Adrenal gland (tissue), 12 donors: ENCODE results near the gene SERPINF2. TPM values are rescaled to one million over a fixed set of nuclear protein-coding genes. Genes with fewer than 3 reads are reported as not detected.

Source experiments
- DNase-seq, 7 donors: peaks; one replicate each; pipeline ENCODE4 v3.0.0-alpha.2; 2019 to 2020
- H3K27ac ChIP-seq, 5 donors: fragments of 200-600 bp; sonication (generic) in 4 of 5; 1 replicate in 3 of 5; 2 replicates in 2 of 5; pipeline versions ENCODE4 v1.5.1 to v1.8.0; 2016 to 2020; ENCODE audit warnings: mild to moderate bottlenecking in 1 of 5
- H3K27me3 ChIP-seq: fragments of 200-600 bp; 2 replicates; pipeline ENCODE4 v1.8.0; 2021
- H3K36me3 ChIP-seq, 2 donors: fragments of 200-600 bp; replicated peaks in 1 of 2; 1 replicate in 1 of 2; 2 replicates in 1 of 2; pipeline versions ENCODE4 v1.5.1 to v1.8.0; 2018 to 2022
- H3K4me1 ChIP-seq, 2 donors: fragments of 200-600 bp; replicated peaks in 1 of 2; 1 replicate in 1 of 2; 2 replicates in 1 of 2; pipeline versions ENCODE4 v1.5.1 to v1.8.0; 2018 to 2021
- H3K4me3 ChIP-seq, 4 donors: fragments of 200-600 bp; sonication (generic) in 3 of 4; one replicate each; pipeline ENCODE4 v1.5.1; 2016 to 2018
- H3K9me3 ChIP-seq, 3 donors: fragments of 200-600 bp; sonication (generic) in 1 of 3; replicated peaks in 1 of 3; 1 replicate in 2 of 3; 2 replicates in 1 of 3; pipeline versions ENCODE4 v1.5.1 to v1.8.0; 2016 to 2021
- POLR2A ChIP-seq, 2 donors: fragments of 450-650 bp; IDR thresholded peaks; one replicate each; pipeline ENCODE4 v1.6.1; 2017; ENCODE audit warnings: antibody characterized with exemption in 2 of 2, mild to moderate bottlenecking in 2 of 2, moderate library complexity in 1 of 2
- WGBS, 4 donors: extraction: QIAGEN DNeasy Blood & Tissue Kit in 2 of 4; methylation state at CpG; one replicate each; pipeline versions ENCODE4 v1.1.5 to v1.1.7; 2013 to 2017; 5-methylcytosine and 5-hydroxymethylcytosine counted together
- intact Hi-C, 2 donors: fragments of 100-400 bp; cut with DNase I; formaldehyde crosslinking; loops; one replicate each; pipeline versions ENCODE4 v1.14.1 to v1.15.0; 2022 to 2023
- polyA plus RNA-seq, 3 donors: library from polyadenylated mRNA; stranded (reverse); fragments of 200-250 nt in 2 of 3; fragments of 350-450 nt in 1 of 3; fragmentation: Illumina TruSeq in 1 of 3; extraction: RNeasy Lipid Tissue Mini Kit (QIAGEN cat#74804) in 1 of 3; gene quantifications; one replicate each; pipeline ENCODE4 v1.2.3, GENCODE V29; 2013 to 2014
- total RNA-seq, 9 donors: library from RNA; depleted of rRNA in 4 of 9; stranded (reverse); fragments of >200 nt in 4 of 9; fragments of 120-200 nt in 1 of 9; fragmentation: NEBNext Ultra II Directional in 1 of 9; extraction: Animal tissue kit (Norgen Biotek cat#: 25700) in 1 of 9; gene quantifications; one replicate each; pipeline versions ENCODE4 v1.1.0 to v1.2.4, GENCODE V29; 2013 to 2023
- TF ChIP-seq, protein P1 (sequence below), 6 experiments: fragments of 450-650 bp in 4 of 6; fragments of 200-600 bp in 2 of 6; sonication (generic) in 1 of 6; IDR thresholded peaks; 1 replicate in 5 of 6; 2 replicates in 1 of 6; pipeline versions ENCODE4 v1.5.1 to v1.8.0; 2016 to 2021; ENCODE audit warnings: antibody characterized with exemption in 6 of 6, mild to moderate bottlenecking in 2 of 6, moderate library complexity in 1 of 6
- donor health status: healthy with polysubstance abuse.
- donor health status: Bipolar disorder and iron deficiency.
- donor health status: DM: yes; HTN: yes; CAD: no.
- donor health status: DM: no; HTN: no; CAD: no.
- donor health status: DM: no; HTN: no; CAD: no.
- donor health status: DM: yes; HTN: yes; CAD: no.

The SERPINF2 gene
- total and polyA plus RNA-seq, 12 donors = 0.59 to 6.4 (median 2.4) TPM

DNA sequence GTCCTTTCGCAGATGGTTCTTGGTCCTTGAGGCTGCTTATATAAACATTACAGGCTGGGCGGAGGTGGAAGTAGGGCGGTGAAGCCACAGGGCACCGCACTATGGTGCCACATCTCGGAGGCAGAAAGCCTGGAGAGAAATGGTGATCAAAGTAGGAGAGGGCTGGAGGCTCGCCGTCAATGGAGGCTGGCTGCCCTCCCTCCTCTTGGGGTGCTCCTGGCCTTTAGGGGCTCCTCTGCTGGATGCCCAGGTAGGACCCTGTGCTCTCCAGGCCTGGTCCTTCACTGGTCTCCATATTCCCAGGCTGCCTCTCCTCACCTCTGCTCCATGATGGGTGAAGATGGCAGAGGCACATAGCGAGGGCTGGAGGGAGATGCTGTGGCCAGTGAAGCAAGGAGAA is 30.4 kb upstream of the SERPINF2 start:
- no peaks in the 10 kb centered on the region for H3K9me3 ChIP-seq
- WGBS, 4 donors = 70 to 86% (median 76%) methylated on average over 8 of the region's 8 CpGs
- H3K27me3 ChIP-seq = no peaks in the 10 kb centered on the region
- no peak overlapping the region for H3K4me3 ChIP-seq
- peak in 1 of 7 donors; percentile 55 for DNase-seq
- H3K4me1 ChIP-seq = peaks cover 28 to 43% of the 10 kb centered on the region in 2 donors
- peaks cover 0 to 27% of the 10 kb centered on the region in 2 donors for H3K36me3 ChIP-seq
- TF ChIP-seq, protein P1, sequence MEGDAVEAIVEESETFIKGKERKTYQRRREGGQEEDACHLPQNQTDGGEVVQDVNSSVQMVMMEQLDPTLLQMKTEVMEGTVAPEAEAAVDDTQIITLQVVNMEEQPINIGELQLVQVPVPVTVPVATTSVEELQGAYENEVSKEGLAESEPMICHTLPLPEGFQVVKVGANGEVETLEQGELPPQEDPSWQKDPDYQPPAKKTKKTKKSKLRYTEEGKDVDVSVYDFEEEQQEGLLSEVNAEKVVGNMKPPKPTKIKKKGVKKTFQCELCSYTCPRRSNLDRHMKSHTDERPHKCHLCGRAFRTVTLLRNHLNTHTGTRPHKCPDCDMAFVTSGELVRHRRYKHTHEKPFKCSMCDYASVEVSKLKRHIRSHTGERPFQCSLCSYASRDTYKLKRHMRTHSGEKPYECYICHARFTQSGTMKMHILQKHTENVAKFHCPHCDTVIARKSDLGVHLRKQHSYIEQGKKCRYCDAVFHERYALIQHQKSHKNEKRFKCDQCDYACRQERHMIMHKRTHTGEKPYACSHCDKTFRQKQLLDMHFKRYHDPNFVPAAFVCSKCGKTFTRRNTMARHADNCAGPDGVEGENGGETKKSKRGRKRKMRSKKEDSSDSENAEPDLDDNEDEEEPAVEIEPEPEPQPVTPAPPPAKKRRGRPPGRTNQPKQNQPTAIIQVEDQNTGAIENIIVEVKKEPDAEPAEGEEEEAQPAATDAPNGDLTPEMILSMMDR (IDR thresholded peaks at IDR 0.05) = no peak
- intact Hi-C loops = loop anchor here in 1 of 2 donors (5.0 kb wide), 1 partner anchor 35 kb away; no protein-coding TSS in a partner anchor
- peak overlapping the region in 2 of 5 donors; percentile 100 for H3K27ac ChIP-seq

DNA sequence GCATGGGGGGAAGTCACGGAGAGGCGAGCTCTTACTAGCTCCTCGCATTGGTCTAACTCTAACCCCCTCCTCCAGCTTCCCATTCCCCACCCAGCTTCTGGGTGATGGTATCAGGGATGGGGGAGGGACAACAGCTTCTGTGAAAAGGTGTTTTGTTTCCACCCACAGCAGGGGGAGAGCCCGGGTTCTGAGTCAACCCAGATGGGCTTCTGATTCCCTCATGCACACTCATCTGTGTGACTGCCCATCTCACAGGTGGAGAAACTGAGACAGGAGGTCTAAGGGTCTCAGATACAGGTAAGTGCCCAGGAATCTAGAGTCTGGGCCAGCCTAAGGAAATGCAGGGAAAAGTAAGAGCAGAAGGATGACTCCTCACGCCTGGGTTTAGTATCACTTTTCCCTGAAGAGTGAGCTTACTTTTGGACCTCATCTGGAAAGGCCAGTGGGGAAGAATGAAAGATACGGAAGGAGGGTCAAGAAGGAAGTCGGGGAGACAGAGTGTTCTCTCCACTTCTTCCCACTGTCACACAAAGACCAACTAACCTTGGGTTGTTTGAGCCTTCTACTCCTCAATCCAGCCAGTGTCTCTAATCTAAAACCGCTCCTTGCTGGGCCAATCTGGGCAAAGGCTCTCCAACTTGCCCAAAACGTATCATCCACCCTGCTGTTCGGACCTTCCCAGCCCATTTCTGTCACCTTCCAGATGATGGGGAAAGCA is 29.4 kb upstream of the SERPINF2 start:
- H3K27me3 ChIP-seq = no peaks in the 10 kb centered on the region
- TF ChIP-seq, protein P1 (IDR thresholded peaks at IDR 0.05) = no peak
- intact Hi-C loops = loop anchor here in 1 of 2 donors (5.0 kb wide), 1 partner anchor 36 kb away; no protein-coding TSS in a partner anchor
- peak in 1 of 7 donors; percentile 54 for DNase-seq
- peak overlapping the region; percentile 53 to 100 (median 100) for H3K27ac ChIP-seq
- H3K9me3 ChIP-seq = no peaks in the 10 kb centered on the region
- WGBS, 4 donors = 50 to 59% (median 53%) methylated on average over 9 to 10 of the region's 10 CpGs
- peaks cover 0 to 27% of the 10 kb centered on the region in 2 donors for H3K36me3 ChIP-seq
- peaks cover 28 to 50% of the 10 kb centered on the region in 2 donors for H3K4me1 ChIP-seq
- H3K4me3 ChIP-seq = peak overlapping the region in 1 of 4 donors; percentile 100

DNA sequence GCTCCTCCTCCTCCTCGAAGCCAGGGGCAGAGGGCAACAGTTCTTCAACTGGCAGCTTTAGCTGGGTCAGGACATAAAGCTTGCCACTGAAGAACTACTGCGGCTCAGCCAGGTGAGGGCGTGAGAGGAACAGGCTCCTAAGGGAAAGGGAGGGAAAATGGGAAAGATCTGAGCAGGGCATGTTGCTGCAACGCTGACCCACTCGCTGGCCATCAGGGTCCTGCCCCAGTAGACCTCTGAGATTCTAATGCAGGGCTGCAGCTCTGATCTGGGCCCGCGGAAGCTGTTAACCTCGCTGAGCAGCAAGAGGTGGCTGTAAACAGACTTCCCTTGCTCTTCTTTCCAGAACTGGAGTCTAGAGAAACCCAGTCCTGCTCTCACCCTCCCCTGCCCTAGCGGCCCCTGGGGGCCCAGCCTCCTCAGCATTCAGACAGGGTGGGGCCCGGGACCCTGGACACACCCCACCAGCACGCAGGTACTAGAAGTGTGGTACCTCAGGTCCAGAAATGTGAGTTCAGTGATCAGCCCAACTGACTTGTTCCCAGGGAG is 28.7 kb upstream of the SERPINF2 start:
- DNase-seq = peak in 5 of 7 donors; percentile 46 to 81 (median 66)
- Histone ChIP-seq H3K27me3 (no peaks in the 10 kb centered on the region), H3K9me3 (no peaks in the 10 kb centered on the region), H3K4me1 (peaks cover 28 to 51% of the 10 kb centered on the region in 2 donors), H3K36me3 (peaks cover 0 to 27% of the 10 kb centered on the region in 2 donors), H3K27ac (peak overlapping the region; percentile 95 to 100 (median 100)), H3K4me3 (peak overlapping the region in 3 of 4 donors; percentile 5 to 100 (median 100))
- intact Hi-C loops = loop anchor here in 1 of 2 donors (5.0 kb wide), 1 partner anchor 37 kb away; no protein-coding TSS in a partner anchor
- 4 to 12% (median 6%) methylated on average over 9 to 11 of the region's 11 CpGs for WGBS, 4 donors
- no peak for TF ChIP-seq POLR2A (IDR thresholded peaks at IDR 0.05)
- TF ChIP-seq, protein P1 (IDR thresholded peaks at IDR 0.05) = peak in 5 of 6 experiments; percentile 33 to 53 (median 41)

DNA sequence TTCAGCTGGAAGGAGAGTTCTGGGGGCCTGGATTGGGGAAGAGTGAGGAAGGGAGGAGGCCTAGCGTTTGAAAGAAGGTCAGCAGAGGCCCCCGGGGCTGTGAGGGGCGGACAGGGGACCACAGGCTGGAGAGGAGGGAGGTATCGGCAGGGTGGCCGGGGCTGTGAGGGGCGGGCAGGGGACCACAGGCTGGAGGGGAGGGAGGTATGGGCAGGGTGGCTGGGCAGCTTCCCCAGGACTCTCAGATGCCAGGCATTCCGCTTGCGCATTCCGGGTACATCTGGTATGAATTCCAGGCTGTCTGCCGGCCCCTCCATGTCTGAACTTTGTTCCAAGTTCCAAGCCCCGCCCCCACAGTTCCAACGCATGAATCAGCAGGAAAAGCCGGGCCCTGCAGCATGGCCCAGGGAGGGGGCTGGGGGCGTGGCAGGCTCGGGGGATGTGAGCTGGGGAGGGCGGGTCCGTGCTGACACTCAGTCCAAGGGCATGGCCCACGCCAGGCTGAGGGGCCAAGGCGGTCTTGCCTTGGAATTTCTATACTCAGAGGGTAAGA is 28.2 kb upstream of the SERPINF2 start:
- H3K36me3 ChIP-seq = peaks cover 0 to 27% of the 10 kb centered on the region in 2 donors
- peak overlapping the region in 3 of 4 donors; percentile 5 to 100 (median 100) for H3K4me3 ChIP-seq
- no peaks in the 10 kb centered on the region for H3K9me3 ChIP-seq
- peak; percentile 97 to 99 (median 99) for DNase-seq
- peak; percentile 28 to 64 for TF ChIP-seq POLR2A (IDR thresholded peaks at IDR 0.05)
- TF ChIP-seq, protein P1 (IDR thresholded peaks at IDR 0.05) = no peak
- no peaks in the 10 kb centered on the region for H3K27me3 ChIP-seq
- 0 to 5% (median 2%) methylated on average over 3 to 19 of the region's 19 CpGs for WGBS, 4 donors
- H3K4me1 ChIP-seq = peaks cover 26 to 47% of the 10 kb centered on the region in 2 donors
- intact Hi-C loops = loop anchor here in 1 of 2 donors (5.0 kb wide), 1 partner anchor 37 kb away; no protein-coding TSS in a partner anchor
- peak overlapping the region; percentile 95 to 100 (median 100) for H3K27ac ChIP-seq
